IMR-90 (cell line): ENCODE measurements around the gene EPB41L1. TPM values are rescaled to one million over a fixed set of nuclear protein-coding genes. Genes with fewer than 3 reads are reported as not detected.

Experiments
- ATAC-seq: fragments of 200-7000 bp; cut with Tn5 transposase; 2 replicates; pipeline ENCODE4 v1.9.1; 2020; ENCODE audit warnings: low read depth, mild to moderate bottlenecking, moderate library complexity
- BruUV-seq: library from RNA; stranded (reverse); fragments of 400-500 nt; replicated peaks from 2 replicates; lab custom pipeline; 2021; lab: Mats Ljungman, UMichigan
- CTCF ChIA-PET: fragments of 300-600 bp; formaldehyde crosslinking; extraction: SDS; loops from one replicate; lab custom pipeline; 2021; ENCODE audit warnings: antibody characterized with exemption; lab: Yijun Ruan, JAX
- POLR2A ChIA-PET: fragments of 300-600 bp; sonication (Branson Sonifier 250); formaldehyde crosslinking; loops from one replicate; lab custom pipeline; 2022; ENCODE audit warnings: antibody characterized with exemption; ENCODE audit not compliant: unreplicated experiment; lab: Charles Lee
- DNase-seq: peaks from one replicate; pipeline ENCODE4 v3.0.0; 2013
- H2AFZ ChIP-seq: replicated peaks from 2 replicates; pipeline ENCODE3; 2013; ENCODE audit warnings: low read length, mild to moderate bottlenecking; ENCODE audit not compliant: poor library complexity
- H2AK5ac ChIP-seq: 2 replicates; pipeline ENCODE4 v1.6.1; 2013; ENCODE audit warnings: low read depth, low read length, inconsistent platforms
- H2AK9ac ChIP-seq: replicated peaks from 2 replicates; pipeline ENCODE3; 2013; ENCODE audit warnings: mild to moderate bottlenecking, low read depth, low read length, moderate library complexity; ENCODE audit not compliant: poor library complexity
- H2BK120ac ChIP-seq: 2 replicates; pipeline ENCODE4 v1.6.1; 2013; ENCODE audit warnings: low read depth, low read length, inconsistent platforms
- H2BK15ac ChIP-seq: 3 replicates; pipeline ENCODE4 v1.6.1; 2013; ENCODE audit warnings: low read depth, low read length, inconsistent platforms
- H2BK20ac ChIP-seq: 2 replicates; pipeline ENCODE4 v1.6.1; 2013; ENCODE audit warnings: low read depth, mild to moderate bottlenecking, inconsistent platforms, low read length, moderate library complexity
- H2BK5ac ChIP-seq: 2 replicates; pipeline ENCODE4 v1.6.1; 2013; ENCODE audit warnings: mild to moderate bottlenecking, low read depth, low read length, inconsistent platforms; ENCODE audit not compliant: poor library complexity, severe bottlenecking
- H3K14ac ChIP-seq: replicated peaks from 2 replicates; pipeline ENCODE4 v1.6.1; 2013; ENCODE audit warnings: low read depth, low read length, inconsistent platforms
- H3K18ac ChIP-seq: 2 replicates; pipeline ENCODE4 v1.6.1; 2013; ENCODE audit warnings: low read depth, low read length, control low read depth
- H3K23ac ChIP-seq: 2 replicates; pipeline ENCODE4 v1.6.1; 2013; ENCODE audit warnings: low read depth, low read length, inconsistent platforms
- H3K27ac ChIP-seq: 2 replicates; pipeline ENCODE4 v1.5.1; 2013; ENCODE audit warnings: mild to moderate bottlenecking, control low read depth, low read length; ENCODE audit not compliant: insufficient read depth
- H3K27me3 ChIP-seq: 2 replicates; pipeline ENCODE4 v1.6.1; 2013; ENCODE audit warnings: low read length; ENCODE audit not compliant: control insufficient read depth, insufficient read depth
- H3K36me3 ChIP-seq: 2 replicates; pipeline ENCODE4 v1.6.1; 2013; ENCODE audit warnings: low read length, mixed read lengths; ENCODE audit not compliant: control insufficient read depth, insufficient read depth
- H3K4ac ChIP-seq: 2 replicates; pipeline ENCODE4 v1.6.1; 2013; ENCODE audit warnings: low read depth, low read length, inconsistent platforms
- H3K4me1 ChIP-seq: 2 replicates; pipeline ENCODE4 v1.6.1; 2013; ENCODE audit warnings: low read length, mixed read lengths; ENCODE audit not compliant: control insufficient read depth, insufficient read depth
- H3K4me2 ChIP-seq: 2 replicates; pipeline ENCODE4 v1.6.1; 2013; ENCODE audit warnings: low read depth, mild to moderate bottlenecking, control low read depth, low read length, moderate library complexity
- H3K4me3 ChIP-seq: 2 replicates; pipeline ENCODE4 v1.5.1; 2013; ENCODE audit warnings: low read depth, mild to moderate bottlenecking, control low read depth, low read length, moderate library complexity; ENCODE audit not compliant: insufficient read depth
- H3K56ac ChIP-seq: 2 replicates; pipeline ENCODE4 v1.6.1; 2013; ENCODE audit warnings: low read length, inconsistent platforms; ENCODE audit not compliant: insufficient read depth; ENCODE audit errors: extremely low read depth
- H3K79me1 ChIP-seq, 2 experiments: 2 replicates each; pipeline ENCODE4 v1.6.1; 2013; ENCODE audit warnings: low read length in 2 of 2, inconsistent platforms in 1 of 2, low read depth in 1 of 2
- H3K9ac ChIP-seq: 2 replicates; pipeline ENCODE4 v1.6.1; 2013; ENCODE audit warnings: low read depth, low read length, control low read depth
- H3K9me1 ChIP-seq: 2 replicates; pipeline ENCODE4 v1.6.1; 2013; ENCODE audit warnings: low read length, inconsistent platforms; ENCODE audit not compliant: insufficient read depth
- H3K9me3 ChIP-seq: 2 replicates; pipeline ENCODE4 v1.6.1; 2013; ENCODE audit warnings: low read length; ENCODE audit not compliant: control insufficient read depth, insufficient read depth
- H4K20me1 ChIP-seq: 2 replicates; pipeline ENCODE4 v1.6.1; 2013; ENCODE audit warnings: low read length, inconsistent platforms; ENCODE audit not compliant: insufficient read depth
- H4K5ac ChIP-seq: 2 replicates; pipeline ENCODE4 v1.6.1; 2013; ENCODE audit warnings: mild to moderate bottlenecking, low read depth, low read length, control low read depth
- H4K8ac ChIP-seq, 2 experiments: 2 replicates each; pipeline ENCODE4 v1.6.1; 2013; ENCODE audit warnings: low read depth in 2 of 2, low read length in 2 of 2, control low read depth in 1 of 2, inconsistent platforms in 1 of 2
- H4K91ac ChIP-seq: 2 replicates; pipeline ENCODE4 v1.6.1; 2013; ENCODE audit warnings: low read depth, low read length, inconsistent platforms; ENCODE audit not compliant: insufficient read depth
- BHLHE40 ChIP-seq: fragments of 150-350 bp; IDR thresholded peaks from 2 replicates; pipeline ENCODE4 v1.6.1; 2016; ENCODE audit warnings: mild to moderate bottlenecking, low read depth, low read length
- CHD1 ChIP-seq: IDR thresholded peaks from 2 replicates; pipeline ENCODE4 v1.6.1; 2012; ENCODE audit warnings: low read depth, low read length, improper control_type of control experiment
- FOS ChIP-seq: fragments of 150-350 bp; IDR thresholded peaks from 2 replicates; pipeline ENCODE4 v1.6.1; 2016; ENCODE audit warnings: low read depth, low read length
- MAFK ChIP-seq: IDR thresholded peaks from 2 replicates; pipeline ENCODE4 v1.6.1; 2012; ENCODE audit warnings: low read depth, low read length, improper control_type of control experiment
- MAZ ChIP-seq: IDR thresholded peaks from 2 replicates; pipeline ENCODE4 v1.6.1; 2012; ENCODE audit warnings: low read depth, mild to moderate bottlenecking, low read length, improper control_type of control experiment, moderate library complexity, borderline replicate concordance
- NFE2L2 ChIP-seq: fragments of 150-350 bp; IDR thresholded peaks from 2 replicates; pipeline ENCODE4 v1.6.1; 2016; ENCODE audit warnings: low read depth, mild to moderate bottlenecking, low read length
- RCOR1 ChIP-seq: IDR thresholded peaks from 2 replicates; pipeline ENCODE4 v1.6.1; 2012; ENCODE audit warnings: mild to moderate bottlenecking, low read length, improper control_type of control experiment; ENCODE audit not compliant: insufficient replicate concordance
- WGBS, 2 experiments: methylation state at CpG; one replicate each; pipeline versions ENCODE4 v1.1.5 to v1.1.7; 2013; ENCODE audit warnings: missing lambda C conversion rate in 2 of 2; ENCODE audit not compliant: insufficient read length in 1 of 2; ENCODE audit errors: extremely low coverage in 2 of 2; 5-methylcytosine and 5-hydroxymethylcytosine counted together
- dilution Hi-C: fragments of 300-500 bp; cut with HindIII; formaldehyde crosslinking; loops from one replicate; pipeline ENCODE4 v1.14.3; 2018; ENCODE audit warnings: low sequenced_read_pairs; ENCODE audit not compliant: unreplicated experiment
- in situ Hi-C: fragments of 300-500 bp; cut with MboI; formaldehyde crosslinking; loops from 3 replicates; pipeline ENCODE4 v1.14.3; 2019; ENCODE audit warnings: low sequenced_read_pairs, inconsistent platforms, mixed read lengths
- intact Hi-C: fragments of 100-400 bp; cut with micrococcal nuclease; formaldehyde crosslinking; loops from 2 replicates; pipeline ENCODE4 v1.10.0; 2022
- polyA plus RNA-seq, 3 experiments: library from polyadenylated mRNA; depleted of rRNA; stranded (reverse); fragments of >200 nt; gene quantifications; 2 replicates each; pipeline ENCODE4 v1.2.3, GENCODE V29; 2012; ENCODE audit warnings: low replicate concordance in 1 of 3
- total RNA-seq: library from RNA; depleted of rRNA; stranded (reverse); fragments of >200 nt; gene quantifications from 2 replicates; pipeline ENCODE4 v1.2.3, GENCODE V29; 2012
- TF ChIP-seq, protein P1 (sequence below): fragments of 150-350 bp; IDR thresholded peaks from 2 replicates; pipeline ENCODE4 v1.6.1; 2016; ENCODE audit warnings: low read depth, mild to moderate bottlenecking, low read length, moderate library complexity, borderline replicate concordance

The EPB41L1 gene
- total and polyA plus RNA-seq, 2 of the 4 experiments (the other 2 are of a cell fraction), result 12.5 to 33.7 TPM

DNA sequence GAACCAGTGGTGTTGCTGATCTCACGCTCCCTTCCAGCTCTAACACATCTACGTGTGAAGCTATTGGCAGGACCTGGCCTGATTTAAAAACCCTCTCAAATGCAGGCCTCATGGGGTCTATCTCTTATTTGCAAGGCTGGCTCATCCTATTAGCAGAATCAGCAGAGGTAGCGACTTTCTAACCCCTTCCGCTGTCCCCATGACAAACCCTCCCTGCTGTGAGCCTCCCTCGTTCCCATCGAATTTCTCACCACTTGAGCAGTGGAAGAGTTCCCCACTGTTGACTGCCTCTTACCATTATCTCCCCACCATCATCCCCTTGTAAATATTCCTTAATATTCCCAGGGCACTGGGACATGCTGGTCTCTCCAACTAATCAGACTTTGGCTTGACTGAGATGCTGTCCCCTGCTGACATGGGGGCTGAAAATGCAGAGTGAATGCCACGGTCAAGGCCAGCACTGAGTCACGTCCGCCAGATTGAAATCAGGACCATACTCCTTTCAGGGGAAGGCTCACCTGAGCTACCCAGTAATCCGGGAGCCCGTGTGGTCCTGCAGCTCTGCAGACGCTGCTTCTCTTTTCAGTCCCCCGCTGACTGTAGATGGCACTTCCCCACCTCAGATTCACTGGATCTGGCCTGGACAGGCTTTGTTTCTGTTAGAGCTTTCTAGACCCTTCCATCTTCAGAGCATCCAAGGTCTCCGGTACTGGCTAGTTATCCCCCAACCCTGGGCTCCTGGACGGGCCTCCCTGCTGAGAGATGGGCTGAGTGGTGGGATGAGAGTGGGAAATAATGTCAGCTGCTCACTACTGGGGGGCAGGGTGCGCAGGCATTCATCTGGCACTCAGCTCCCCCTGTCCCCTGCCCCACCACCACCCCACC is 104.9 kb downstream of the EPB41L1 start (continued):
- TF ChIP-seq NFE2L2, result no peak

DNA sequence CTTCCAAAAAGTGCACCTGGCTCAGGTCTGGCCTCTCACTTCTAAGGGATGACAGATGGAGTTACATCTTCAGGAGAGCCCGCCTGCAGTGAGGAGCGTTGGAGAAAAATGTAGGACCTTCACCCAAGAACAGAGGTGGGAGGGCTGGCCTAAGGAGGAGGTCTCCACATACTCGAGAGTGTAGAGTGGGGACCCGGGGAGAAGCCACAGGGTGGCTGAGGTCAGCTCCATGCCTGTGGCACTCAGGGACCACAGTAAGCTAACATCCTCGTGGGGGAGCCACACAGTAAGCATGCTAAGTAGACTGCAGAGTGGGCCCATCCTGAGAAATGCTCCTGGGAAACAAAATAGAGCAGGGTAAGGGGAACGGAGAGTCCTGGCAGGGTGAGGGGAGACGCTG is 105.8 kb downstream of the EPB41L1 start:
- H3K4me3 ChIP-seq, result no peak overlapping the region
- POLR2A ChIA-PET, result no interaction called here

More for the DNA sequence above, 105.8 kb downstream of the EPB41L1 start:
- TF ChIP-seq, protein P1, sequence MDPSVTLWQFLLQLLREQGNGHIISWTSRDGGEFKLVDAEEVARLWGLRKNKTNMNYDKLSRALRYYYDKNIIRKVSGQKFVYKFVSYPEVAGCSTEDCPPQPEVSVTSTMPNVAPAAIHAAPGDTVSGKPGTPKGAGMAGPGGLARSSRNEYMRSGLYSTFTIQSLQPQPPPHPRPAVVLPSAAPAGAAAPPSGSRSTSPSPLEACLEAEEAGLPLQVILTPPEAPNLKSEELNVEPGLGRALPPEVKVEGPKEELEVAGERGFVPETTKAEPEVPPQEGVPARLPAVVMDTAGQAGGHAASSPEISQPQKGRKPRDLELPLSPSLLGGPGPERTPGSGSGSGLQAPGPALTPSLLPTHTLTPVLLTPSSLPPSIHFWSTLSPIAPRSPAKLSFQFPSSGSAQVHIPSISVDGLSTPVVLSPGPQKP, result no peak
- TF ChIP-seq MAFK (no peak), FOS (no peak), BHLHE40 (no peak), MAZ (no peak), CHD1 (no peak), RCOR1 (no peak)
- DNase-seq (no peak), ATAC-seq (no peak)
- Histone ChIP-seq H3K23ac (no peak overlapping the region), H2AK5ac (no peak overlapping the region), H4K20me1 (no peaks in the 10 kb centered on the region), H3K27ac (no peak overlapping the region), H3K36me3 (peaks cover 15% of the 10 kb centered on the region), H3K27me3 (peaks cover 13% of the 10 kb centered on the region; the same call in 1 of the 2 replicates), H2BK20ac (no peak overlapping the region), H3K56ac (no peak overlapping the region), H3K4ac (no peak overlapping the region), H3K79me1 (no peaks in the 10 kb centered on the region), H3K4me1 (no peaks in the 10 kb centered on the region), H2BK5ac (no peak overlapping the region), H2BK15ac (no peak overlapping the region), H3K9me1 (0 out of 2 replicates have a peak, but pooled peaks cover 5% of the 10 kb centered on the region), H4K8ac (no peak overlapping the region), H4K5ac (no peak overlapping the region), H4K91ac (no peak overlapping the region), H3K9me3 (no peaks in the 10 kb centered on the region), H3K4me2 (no peak overlapping the region), H3K14ac (no peak overlapping the region), H2BK120ac (no peak overlapping the region), H2AK9ac (no peak overlapping the region), H2AFZ (no peak overlapping the region), H3K18ac (no peak overlapping the region), H3K9ac (no peak overlapping the region)
- intact Hi-C loops, result no loop called here
- dilution Hi-C loops, result no loop called here
- in situ Hi-C loops, result no loop called here
- CTCF ChIA-PET, result no interaction called here
- WGBS, 2 experiments, result 0% methylated on average over 2 of the region's 7 CpGs; no CpG with 5 or more reads in 1 of the 2 experiments
- BruUV-seq, result no TSS peak
